Mesenchymal stem cell (in vitro differentiated cells and primary cell): ENCODE data around the gene OGFR.

Experiments used
- DNase-seq: peaks from one replicate; pipeline ENCODE4 v3.0.0-alpha.2; 2013
- H2AFZ ChIP-seq: one replicate; pipeline ENCODE4 v1.6.1; 2013; ENCODE audit warnings: low read depth, mild to moderate bottlenecking, control low read depth, inconsistent platforms, low read length, moderate library complexity
- H2AK5ac ChIP-seq: 2 replicates; pipeline ENCODE4 v1.6.1; 2013; ENCODE audit warnings: low read length, moderate library complexity, mild to moderate bottlenecking, inconsistent platforms; ENCODE audit not compliant: severe bottlenecking
- H2BK120ac ChIP-seq: one replicate; pipeline ENCODE4 v1.6.1; 2013; ENCODE audit warnings: low read depth, mild to moderate bottlenecking, inconsistent platforms, low read length, moderate library complexity
- H2BK12ac ChIP-seq, 2 experiments: one replicate each; pipeline ENCODE4 v1.6.1; 2013; ENCODE audit warnings: inconsistent platforms in 2 of 2, low read length in 2 of 2, mild to moderate bottlenecking in 2 of 2, moderate library complexity in 2 of 2, control low read depth in 1 of 2
- H2BK15ac ChIP-seq: one replicate; pipeline ENCODE4 v1.6.1; 2013; ENCODE audit warnings: mild to moderate bottlenecking, low read depth, inconsistent platforms; ENCODE audit not compliant: poor library complexity, severe bottlenecking
- H2BK5ac ChIP-seq: 2 replicates; pipeline ENCODE4 v1.6.1; 2013; ENCODE audit warnings: low read depth, mild to moderate bottlenecking, low read length, control low read depth, inconsistent platforms; ENCODE audit not compliant: poor library complexity, severe bottlenecking
- H3K14ac ChIP-seq, 2 experiments: one replicate each; pipeline ENCODE4 v1.6.1; 2013; ENCODE audit warnings: inconsistent platforms in 2 of 2, low read length in 2 of 2, control low read depth in 1 of 2, mild to moderate bottlenecking in 1 of 2, moderate library complexity in 1 of 2
- H3K18ac ChIP-seq, 2 experiments: one replicate each; pipeline ENCODE4 v1.6.1; 2013; ENCODE audit warnings: inconsistent platforms in 2 of 2, low read length in 2 of 2, control low read depth in 1 of 2, low read depth in 1 of 2, mild to moderate bottlenecking in 1 of 2
- H3K23ac ChIP-seq, 2 experiments: one replicate each; pipeline ENCODE4 v1.6.1; 2013; ENCODE audit warnings: inconsistent platforms in 2 of 2, low read length in 2 of 2, mild to moderate bottlenecking in 2 of 2, moderate library complexity in 2 of 2, control low read depth in 1 of 2
- H3K27ac ChIP-seq: 2 replicates; pipeline ENCODE4 v1.5.1; 2013; ENCODE audit warnings: mild to moderate bottlenecking, moderate library complexity, low read length, control low read depth, inconsistent platforms; ENCODE audit not compliant: poor library complexity, severe bottlenecking
- H3K27me3 ChIP-seq, 2 experiments: 2 replicates each; pipeline versions ENCODE4 v1.6.1 to v1.7.0; 2013; ENCODE audit warnings: low read length in 2 of 2, mild to moderate bottlenecking in 2 of 2, moderate library complexity in 2 of 2, control low read depth in 1 of 2, inconsistent platforms in 1 of 2; ENCODE audit not compliant: control insufficient read depth in 1 of 2, insufficient read depth in 1 of 2
- H3K36me3 ChIP-seq, 2 experiments: 2 replicates each; pipeline versions ENCODE4 v1.6.1 to v1.7.0; 2013; ENCODE audit warnings: low read length in 2 of 2, control low read depth in 1 of 2, inconsistent platforms in 1 of 2, low read depth in 1 of 2, mild to moderate bottlenecking in 1 of 2; ENCODE audit not compliant: insufficient read depth in 2 of 2, control insufficient read depth in 1 of 2
- H3K4ac ChIP-seq, 2 experiments: one replicate each; pipeline ENCODE4 v1.6.1; 2013; ENCODE audit warnings: inconsistent platforms in 2 of 2, low read length in 2 of 2, mild to moderate bottlenecking in 2 of 2, moderate library complexity in 2 of 2, control low read depth in 1 of 2, low read depth in 1 of 2
- H3K4me1 ChIP-seq: 2 replicates; pipeline ENCODE4 v1.6.1; 2013; ENCODE audit warnings: low read depth, low read length, control low read depth; ENCODE audit not compliant: control insufficient read depth, insufficient read depth
- H3K4me2 ChIP-seq: 2 replicates; pipeline ENCODE4 v1.6.1; 2013; ENCODE audit warnings: low read length, mild to moderate bottlenecking, inconsistent platforms; ENCODE audit not compliant: poor library complexity, severe bottlenecking
- H3K4me3 ChIP-seq, 2 experiments: 2 replicates each; pipeline versions ENCODE4 v1.5.1 to v1.7.0; 2013; ENCODE audit warnings: low read length in 2 of 2, mild to moderate bottlenecking in 2 of 2, control low read depth in 1 of 2, low read depth in 1 of 2; ENCODE audit not compliant: insufficient read depth in 1 of 2
- H3K79me1 ChIP-seq: replicated peaks from 2 replicates; pipeline ENCODE4 v1.6.1; 2013; ENCODE audit warnings: mild to moderate bottlenecking, control low read depth, low read length, inconsistent platforms; ENCODE audit not compliant: poor library complexity, severe bottlenecking
- H3K9ac ChIP-seq: 2 replicates; pipeline ENCODE4 v1.7.0; 2013; ENCODE audit warnings: mild to moderate bottlenecking, low read length, moderate library complexity
- H3K9me3 ChIP-seq: 2 replicates; pipeline ENCODE4 v1.7.0; 2013; ENCODE audit warnings: mild to moderate bottlenecking, low read length; ENCODE audit not compliant: control insufficient read depth
- H4K8ac ChIP-seq: one replicate; pipeline ENCODE4 v1.6.1; 2013; ENCODE audit warnings: inconsistent platforms, mild to moderate bottlenecking, low read length, moderate library complexity
- H4K91ac ChIP-seq: one replicate; pipeline ENCODE4 v1.6.1; 2013; ENCODE audit warnings: mild to moderate bottlenecking, low read length, inconsistent platforms
- whole genome bisulfite sequencing: methylation state at CpG from one replicate; pipeline ENCODE4 v1.1.7; 2013; ENCODE audit warnings: mixed read lengths; 5-methylcytosine and 5-hydroxymethylcytosine counted together

The OGFR gene

GRCh38 chr20:62799036-62799435 is 5.6 kb upstream of the OGFR start:
- no peak overlapping the region for H3K4me2 ChIP-seq
- H4K91ac ChIP-seq: no peak overlapping the region
- H2BK120ac ChIP-seq: no peak overlapping the region
- WGBS: 96% methylated on average over 8 of the region's 8 CpGs
- H3K9ac ChIP-seq: no peak overlapping the region
- no peak overlapping the region for H3K4ac ChIP-seq
- H2AFZ ChIP-seq: no peak overlapping the region
- peaks cover 29% of the 10 kb centered on the region for H3K4me1 ChIP-seq
- no peak overlapping the region for H2AK5ac ChIP-seq
- H3K36me3 ChIP-seq: peaks cover 46 to 48% of the 10 kb centered on the region in 2 experiments
- H3K14ac ChIP-seq: no peak overlapping the region
- H3K18ac ChIP-seq: no peak overlapping the region
- H3K23ac ChIP-seq: no peak overlapping the region
- no peak overlapping the region for H2BK15ac ChIP-seq
- H3K4me3 ChIP-seq: no peak overlapping the region
- H2BK12ac ChIP-seq: no peak overlapping the region
- H3K27me3 ChIP-seq: no peaks in the 10 kb centered on the region
- DNase-seq: no peak
- no peaks in the 10 kb centered on the region for H3K9me3 ChIP-seq
- no peak overlapping the region for H2BK5ac ChIP-seq
- H3K79me1 ChIP-seq: peaks cover 19% of the 10 kb centered on the region
- H3K27ac ChIP-seq: no peak overlapping the region
- no peak overlapping the region for H4K8ac ChIP-seq

GRCh38 chr20:62799459-62799858 is 5.2 kb upstream of the OGFR start:
- Histone ChIP-seq H3K79me1 (peaks cover 19% of the 10 kb centered on the region), H2BK120ac (no peak overlapping the region), H3K9ac (no peak overlapping the region), H2AK5ac (no peak overlapping the region), H3K18ac (no peak overlapping the region), H2BK5ac (no peak overlapping the region), H4K8ac (no peak overlapping the region), H2BK12ac (no peak overlapping the region), H2BK15ac (no peak overlapping the region), H3K4me1 (peaks cover 29% of the 10 kb centered on the region), H3K4ac (no peak overlapping the region), H3K4me2 (no peak overlapping the region), H3K14ac (no peak overlapping the region), H3K27ac (no peak overlapping the region), H3K27me3 (no peaks in the 10 kb centered on the region), H3K9me3 (no peaks in the 10 kb centered on the region), H4K91ac (no peak overlapping the region), H3K23ac (no peak overlapping the region), H3K36me3 (peaks cover 46 to 48% of the 10 kb centered on the region in 2 experiments), H2AFZ (no peak overlapping the region), H3K4me3 (no peak overlapping the region)
- WGBS: 97% methylated on average over 19 of the region's 19 CpGs
- no peak for DNase-seq

DNA sequence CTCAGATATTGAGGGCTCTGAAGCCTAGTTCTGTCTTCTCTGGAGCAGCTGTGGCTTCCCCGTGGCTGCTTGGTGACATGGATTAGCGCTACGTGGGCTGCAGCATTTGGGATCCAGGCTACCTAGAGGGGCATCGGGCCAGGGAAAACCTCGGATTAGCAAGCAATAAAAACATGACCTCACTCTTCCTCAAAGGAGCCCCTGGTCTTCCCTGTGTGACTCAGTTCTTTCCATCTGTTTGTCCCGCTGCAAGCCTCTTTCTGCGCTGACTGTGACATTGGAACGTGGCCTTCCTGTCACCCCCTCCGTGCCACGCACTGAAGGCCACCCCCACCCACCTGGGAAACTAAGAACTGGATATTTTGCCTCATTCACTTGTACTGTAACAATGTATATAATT is 4.8 kb upstream of the OGFR start:
- no peaks in the 10 kb centered on the region for H3K27me3 ChIP-seq
- no peak for DNase-seq
- H3K14ac ChIP-seq: no peak overlapping the region
- H4K8ac ChIP-seq: no peak overlapping the region
- no peak overlapping the region for H3K9ac ChIP-seq
- H2AK5ac ChIP-seq: no peak overlapping the region
- H3K9me3 ChIP-seq: no peaks in the 10 kb centered on the region
- no peak overlapping the region for H3K27ac ChIP-seq
- no peak overlapping the region for H2BK5ac ChIP-seq
- H3K36me3 ChIP-seq: peaks cover 46 to 48% of the 10 kb centered on the region in 2 experiments
- H2BK120ac ChIP-seq: no peak overlapping the region
- H3K4me1 ChIP-seq: peaks cover 28% of the 10 kb centered on the region
- 87% methylated on average over 8 of the region's 10 CpGs for WGBS
- H3K18ac ChIP-seq: no peak overlapping the region
- no peak overlapping the region for H3K4me2 ChIP-seq
- peaks cover 19% of the 10 kb centered on the region for H3K79me1 ChIP-seq
- no peak overlapping the region for H3K4ac ChIP-seq
- H2BK12ac ChIP-seq: no peak overlapping the region
- no peak overlapping the region for H4K91ac ChIP-seq
- H2BK15ac ChIP-seq: no peak overlapping the region
- H3K23ac ChIP-seq: no peak overlapping the region
- no peak overlapping the region for H3K4me3 ChIP-seq
- no peak overlapping the region for H2AFZ ChIP-seq

DNA sequence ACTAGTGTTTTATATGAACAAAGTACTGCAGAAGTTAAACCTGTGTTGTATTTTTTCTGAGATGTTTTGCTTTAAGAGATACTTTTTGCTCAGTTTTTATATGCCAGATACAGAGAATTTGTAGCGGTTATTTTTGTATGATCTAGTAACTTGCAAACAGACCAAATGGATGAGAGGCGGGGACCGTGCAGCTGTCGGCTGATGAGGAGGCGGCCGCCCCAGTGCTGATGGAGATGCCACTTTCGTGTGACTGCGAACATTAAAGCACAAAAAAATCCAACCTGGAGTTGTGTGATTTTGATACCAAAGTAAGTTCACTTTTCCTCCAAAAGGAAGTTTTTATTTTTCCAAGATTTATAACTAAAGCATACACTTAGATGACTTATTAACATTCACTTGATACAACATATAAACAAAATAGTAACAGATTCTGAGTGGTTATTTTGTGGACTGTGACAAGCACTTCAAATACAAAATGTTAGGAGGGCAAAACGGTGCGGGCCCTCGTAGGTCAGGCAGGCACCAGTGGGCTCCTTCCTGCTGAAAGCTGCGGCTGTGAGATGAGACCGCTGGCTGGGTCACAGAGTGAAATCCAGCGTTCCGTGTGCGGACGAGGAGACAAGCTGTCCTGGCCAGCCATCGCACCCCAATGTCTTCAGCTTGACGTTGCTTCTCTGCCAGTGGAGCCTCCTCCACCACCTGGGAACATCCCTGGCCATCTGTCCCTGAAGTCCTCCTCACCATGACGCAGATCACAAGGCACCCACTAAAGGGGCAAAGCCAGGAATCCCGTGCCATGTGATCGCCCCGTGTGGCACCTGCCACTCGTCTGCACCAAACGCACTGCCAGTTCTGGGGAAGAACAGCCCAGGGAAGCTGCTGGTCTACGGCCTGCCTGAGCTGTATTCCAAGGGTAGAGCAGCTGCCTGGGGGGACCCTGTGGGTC is 4.0 kb upstream of the OGFR start:
- no peak overlapping the region for H3K27ac ChIP-seq
- H3K23ac ChIP-seq: no peak overlapping the region
- no peaks in the 10 kb centered on the region for H3K9me3 ChIP-seq
- no peak overlapping the region for H3K14ac ChIP-seq
- H3K4me1 ChIP-seq: peaks cover 22% of the 10 kb centered on the region
- H4K91ac ChIP-seq: no peak overlapping the region
- H2AFZ ChIP-seq: no peak overlapping the region
- no peak overlapping the region for H3K4me2 ChIP-seq
- H3K36me3 ChIP-seq: peaks cover 46 to 48% of the 10 kb centered on the region in 2 experiments
- peaks cover 21% of the 10 kb centered on the region for H3K79me1 ChIP-seq
- H4K8ac ChIP-seq: no peak overlapping the region
- no peak overlapping the region for H2BK15ac ChIP-seq
- H2BK120ac ChIP-seq: no peak overlapping the region
- H2AK5ac ChIP-seq: no peak overlapping the region
- no peak overlapping the region for H3K9ac ChIP-seq
- no peak overlapping the region for H2BK5ac ChIP-seq
- H3K27me3 ChIP-seq: no peaks in the 10 kb centered on the region
- H3K18ac ChIP-seq: no peak overlapping the region
- no peak overlapping the region for H2BK12ac ChIP-seq
- 93% methylated on average over 24 of the region's 26 CpGs for WGBS
- no peak overlapping the region for H3K4me3 ChIP-seq
- no peak overlapping the region for H3K4ac ChIP-seq
- DNase-seq: no peak
